Panc1 (cell line): ENCODE measurements around the gene CHERP. TPM values are rescaled to one million over a fixed set of nuclear protein-coding genes. Genes with fewer than 3 reads are reported as not detected.

Experiments
- ATAC-seq: fragments of 200-7000 bp; cut with Tn5 transposase; 2 replicates; pipeline ENCODE4 v1.9.1; 2020; ENCODE audit warnings: mild to moderate bottlenecking, moderate library complexity
- BruUV-seq: library from RNA; stranded (reverse); fragments of 400-500 nt; replicated peaks from 2 replicates; lab custom pipeline; 2021; lab: Mats Ljungman, UMichigan
- CTCF ChIA-PET: fragments of 300-600 bp; sonication (Branson Sonifier 250); formaldehyde crosslinking; loops from one replicate; lab custom pipeline; 2022; ENCODE audit warnings: antibody characterized with exemption; lab: Charles Lee
- POLR2A ChIA-PET: fragments of 300-600 bp; sonication (Branson Sonifier 250); formaldehyde crosslinking; loops from one replicate; lab custom pipeline; 2022; ENCODE audit warnings: antibody characterized with exemption; lab: Charles Lee
- DNase-seq: peaks from one replicate; pipeline ENCODE4 v3.0.0-alpha.2; 2010; ENCODE audit warnings: low read depth, low spot score
- H3K27ac ChIP-seq: 2 replicates; pipeline ENCODE4 v1.5.1; 2011; ENCODE audit warnings: mild to moderate bottlenecking, low read length, inconsistent platforms
- H3K27me3 ChIP-seq: fragments of 200-500 bp; sonication (Bioruptor generic); 2 replicates; pipeline ENCODE4 v1.6.0; 2014; ENCODE audit warnings: low read length, inconsistent platforms; ENCODE audit not compliant: control insufficient read depth, insufficient read depth
- H3K36me3 ChIP-seq: fragments of 200-500 bp; sonication (Bioruptor generic); 2 replicates; pipeline ENCODE4 v1.5.1; 2014; ENCODE audit warnings: inconsistent platforms, mild to moderate bottlenecking, low read length, moderate library complexity; ENCODE audit not compliant: control insufficient read depth, insufficient read depth
- H3K4me1 ChIP-seq: 2 replicates; pipeline ENCODE4 v1.5.1; 2011; ENCODE audit warnings: inconsistent platforms, mild to moderate bottlenecking, low read length, moderate library complexity; ENCODE audit not compliant: control insufficient read depth, insufficient read depth
- H3K4me3 ChIP-seq, 2 experiments: 2 replicates each; pipeline ENCODE4 v1.5.1; 2011 to 2012; ENCODE audit warnings: low read depth in 2 of 2, low read length in 2 of 2, mild to moderate bottlenecking in 2 of 2, inconsistent platforms in 1 of 2, moderate library complexity in 1 of 2
- H3K9me3 ChIP-seq: fragments of 200-500 bp; sonication (Bioruptor generic); 2 replicates; pipeline ENCODE4 v1.5.1; 2014; ENCODE audit warnings: low read depth, mild to moderate bottlenecking, inconsistent platforms, low read length, moderate library complexity; ENCODE audit not compliant: control insufficient read depth, insufficient read depth
- CTCF ChIP-seq: fragments of 450-650 bp; IDR thresholded peaks from 2 replicates; pipeline ENCODE4 v1.5.1; 2017; ENCODE audit warnings: mild to moderate bottlenecking
- POLR2AphosphoS5 ChIP-seq: IDR thresholded peaks from 2 replicates; pipeline ENCODE4 v1.6.1; 2012; ENCODE audit warnings: mild to moderate bottlenecking, low read depth, low read length, moderate library complexity
- REST ChIP-seq, 2 experiments: IDR thresholded peaks; 2 replicates each; pipeline ENCODE4 v1.6.1; 2011 to 2012; ENCODE audit warnings: low read depth in 2 of 2, control low read depth in 1 of 2, low read length in 1 of 2, mild to moderate bottlenecking in 1 of 2, moderate library complexity in 1 of 2; ENCODE audit not compliant: insufficient read depth in 1 of 2
- SIN3A ChIP-seq: IDR thresholded peaks from 2 replicates; pipeline ENCODE4 v1.6.1; 2012; ENCODE audit warnings: low read depth, mild to moderate bottlenecking, low read length, moderate library complexity, borderline replicate concordance; ENCODE audit not compliant: insufficient read depth
- TCF7L2 ChIP-seq: IDR thresholded peaks from 2 replicates; pipeline ENCODE4 v1.6.1; 2011; ENCODE audit warnings: mild to moderate bottlenecking, low read depth, low read length, inconsistent platforms
- in situ Hi-C: cut with HindIII; loops from 2 replicates; pipeline ENCODE4 v1.10.0; 2016; ENCODE audit warnings: low sequenced_read_pairs, low pct_unique_long_range_greater_than_20kb
- intact Hi-C: fragments of 100-400 bp; cut with micrococcal nuclease; formaldehyde crosslinking; loops from one replicate; pipeline ENCODE4 v1.10.0; 2022; ENCODE audit not compliant: unreplicated experiment
- total RNA-seq: library from RNA; stranded (reverse); gene quantifications from one replicate; pipeline ENCODE4 v1.2.1, GENCODE V29; 2021; ENCODE audit not compliant: unreplicated experiment

The CHERP gene
- total RNA-seq, 1 experiment from 2014 or later = 48.3 TPM

GRCh38 chr19:16524991-16525734 lies 17.1 kb downstream of the CHERP start:
- no peak overlapping the region for H3K27ac ChIP-seq
- TF ChIP-seq SIN3A (no peak), POLR2AphosphoS5 (no peak), TCF7L2 (no peak), REST (IDR thresholded peaks at IDR 0.05; ENCODE audit: insufficient read depth in 1 of 2, low read depth in 2 of 2, low read length in 1 of 2) (no peak), CTCF (no peak)
- DNase-seq (no peak), ATAC-seq (no peak)
- no peaks in the 10 kb centered on the region for H3K27me3 ChIP-seq
- H3K9me3 ChIP-seq = no peaks in the 10 kb centered on the region
- ChIA-PET CTCF (no interaction called here), POLR2A (no interaction called here)
- H3K36me3 ChIP-seq = 0 out of 2 replicates have a peak, but pooled peaks cover 3% of the 10 kb centered on the region
- BruUV-seq = no TSS peak
- in situ Hi-C loops = no loop called here
- H3K4me3 ChIP-seq = no peak overlapping the region
- H3K4me1 ChIP-seq = no peaks in the 10 kb centered on the region
- intact Hi-C loops = no loop called here

- POLR2A ChIA-PET = no interaction called here
- H3K36me3 ChIP-seq = 0 out of 2 replicates have a peak, but pooled peaks cover 3% of the 10 kb centered on the region
These were observed 19.5 kb downstream of the CHERP start for GRCh38 chr19:16522559-16523377.

More at GRCh38 chr19:16522559-16523377, 19.5 kb downstream of the CHERP start:
- in situ Hi-C loops (no loop called here), intact Hi-C loops (no loop called here)
- H3K27ac ChIP-seq = no peak overlapping the region
- no TSS peak for BruUV-seq
- H3K4me1 ChIP-seq = no peaks in the 10 kb centered on the region
- DNase-seq (no peak), ATAC-seq (no peak)
- no peaks in the 10 kb centered on the region for H3K9me3 ChIP-seq
- H3K27me3 ChIP-seq = no peaks in the 10 kb centered on the region
- CTCF ChIA-PET = no interaction called here
- TF ChIP-seq POLR2AphosphoS5 (no peak), REST (IDR thresholded peaks at IDR 0.05; ENCODE audit: insufficient read depth in 1 of 2, low read depth in 2 of 2, low read length in 1 of 2) (no peak), SIN3A (no peak), CTCF (no peak), TCF7L2 (no peak)
- H3K4me3 ChIP-seq = no peak overlapping the region
